ENCODE results near the gene GAS7. TPM values are rescaled to one million over a fixed set of nuclear protein-coding genes. Genes with fewer than 3 reads are reported as not detected.

The GAS7 gene
- polyA plus RNA-seq, 3 donors from 2014 or later = 8.1 to 31.2 (median 13.7) TPM

GRCh38 chr17:10135539-10136257 lies 62.7 kb downstream of the GAS7 start:
- DNase-seq = no peak
- H3K9me3 Mint-ChIP-seq = no peaks in the 10 kb centered on the region
- H3K4me1 Mint-ChIP-seq = peaks cover 23 to 56% of the 10 kb centered on the region in 2 donors
- H3K36me3 Mint-ChIP-seq = no peaks in the 10 kb centered on the region
- peaks cover 0 to 2% (median 1%) of the 10 kb centered on the region in 3 donors for H3K27me3 Mint-ChIP-seq (ENCODE audit: low read depth in 3 of 3)
- peak overlapping the region in 3 of 5 donors; percentile 47 to 66 (median 48) for H3K4me3 Mint-ChIP-seq
- H3K27ac Mint-ChIP-seq = peak overlapping the region; percentile 1 to 74 (median 5)

- Mint-ChIP-seq H3K36me3 (no peaks in the 10 kb centered on the region), H3K27ac (peak overlapping the region in 1 of 6 donors; percentile 65), H3K27me3 (ENCODE audit: low read depth in 3 of 3) (peaks cover 1 to 12% (median 2%) of the 10 kb centered on the region in 3 donors), H3K4me3 (peak overlapping the region in 4 of 5 donors; percentile 1 to 38 (median 20)), H3K4me1 (peaks cover 58 to 71% of the 10 kb centered on the region in 2 donors), H3K9me3 (peaks cover 0 to 1% (median 0%) of the 10 kb centered on the region in 6 donors)
- no peak for DNase-seq
These were observed 67.7 kb downstream of the GAS7 start for GRCh38 chr17:10130677-10131076.

DNA sequence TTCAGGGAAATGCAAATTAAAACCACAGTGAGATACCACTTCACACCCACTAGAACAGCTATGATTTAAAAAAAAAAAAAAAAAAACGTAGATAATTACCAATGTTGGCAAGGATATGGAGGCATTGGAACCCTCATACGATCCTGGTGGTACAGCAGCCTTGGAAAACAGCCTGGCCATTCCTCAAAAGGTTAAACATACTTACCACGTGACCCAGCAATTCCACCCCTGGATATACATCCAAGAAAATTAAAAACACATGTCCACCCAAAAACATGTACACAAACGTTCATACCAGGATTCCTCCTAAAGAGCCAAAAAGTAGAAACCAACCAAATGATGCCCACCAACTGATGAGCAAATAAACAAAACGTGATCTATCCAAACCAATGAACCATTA lies 68.1 kb downstream of the GAS7 start:
- H3K4me1 Mint-ChIP-seq = peaks cover 54 to 67% of the 10 kb centered on the region in 2 donors
- peak overlapping the region; percentile 1 to 58 (median 20) for H3K4me3 Mint-ChIP-seq
- no peak for DNase-seq
- no peaks in the 10 kb centered on the region for H3K36me3 Mint-ChIP-seq
- H3K27ac Mint-ChIP-seq = peak overlapping the region in 2 of 6 donors; percentile 16 to 65
- peaks cover 0 to 1% (median 0%) of the 10 kb centered on the region in 6 donors for H3K9me3 Mint-ChIP-seq
- peaks cover 1 to 12% (median 2%) of the 10 kb centered on the region in 3 donors for H3K27me3 Mint-ChIP-seq (ENCODE audit: low read depth in 3 of 3)

- peaks cover 1 to 12% (median 2%) of the 10 kb centered on the region in 3 donors for H3K27me3 Mint-ChIP-seq (ENCODE audit: low read depth in 3 of 3)
- peak overlapping the region in 3 of 6 donors; percentile 45 to 58 (median 48) for H3K27ac Mint-ChIP-seq
- H3K4me3 Mint-ChIP-seq = peak overlapping the region in 1 of 5 donors; percentile 29
These were observed 70.5 kb downstream of the GAS7 start for GRCh38 chr17:10127819-10128425.

GRCh38 chr17:10126616-10127501 lies 71.5 kb downstream of the GAS7 start:
- no peaks in the 10 kb centered on the region for H3K36me3 Mint-ChIP-seq
- H3K4me3 Mint-ChIP-seq = peak overlapping the region in 2 of 5 donors; percentile 3 to 29
- DNase-seq = no peak
- H3K9me3 Mint-ChIP-seq = peaks cover 0 to 1% (median 0%) of the 10 kb centered on the region in 6 donors
- peaks cover 66 to 70% of the 10 kb centered on the region in 2 donors for H3K4me1 Mint-ChIP-seq
- peaks cover 0 to 12% (median 1%) of the 10 kb centered on the region in 3 donors for H3K27me3 Mint-ChIP-seq (ENCODE audit: low read depth in 3 of 3)
- peak overlapping the region; percentile 2 to 84 (median 74) for H3K27ac Mint-ChIP-seq

More at GRCh38 chr17:10127819-10128425, 70.5 kb downstream of the GAS7 start:
- H3K4me1 Mint-ChIP-seq = peaks cover 59 to 66% of the 10 kb centered on the region in 2 donors
- no peaks in the 10 kb centered on the region for H3K36me3 Mint-ChIP-seq
- DNase-seq = no peak
- peaks cover 0 to 1% (median 0%) of the 10 kb centered on the region in 6 donors for H3K9me3 Mint-ChIP-seq

DNA sequence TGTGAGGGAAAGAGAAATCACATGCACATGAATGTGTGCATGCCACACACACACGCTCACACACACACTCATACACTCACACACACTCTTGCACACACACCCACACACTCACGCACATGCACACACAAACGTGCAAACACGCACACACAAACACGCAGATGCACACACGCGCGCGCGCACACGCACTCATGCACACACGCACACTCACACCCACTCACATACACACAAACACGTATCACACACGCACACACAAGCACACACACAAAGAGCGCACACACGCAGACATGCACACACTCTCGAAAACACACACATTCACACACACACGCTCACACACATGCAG lies 72.2 kb downstream of the GAS7 start:
- Mint-ChIP-seq H3K27ac (peak overlapping the region; percentile 2 to 84 (median 66)), H3K4me3 (peak overlapping the region in 2 of 5 donors; percentile 3 to 26), H3K36me3 (no peaks in the 10 kb centered on the region)

DNA sequence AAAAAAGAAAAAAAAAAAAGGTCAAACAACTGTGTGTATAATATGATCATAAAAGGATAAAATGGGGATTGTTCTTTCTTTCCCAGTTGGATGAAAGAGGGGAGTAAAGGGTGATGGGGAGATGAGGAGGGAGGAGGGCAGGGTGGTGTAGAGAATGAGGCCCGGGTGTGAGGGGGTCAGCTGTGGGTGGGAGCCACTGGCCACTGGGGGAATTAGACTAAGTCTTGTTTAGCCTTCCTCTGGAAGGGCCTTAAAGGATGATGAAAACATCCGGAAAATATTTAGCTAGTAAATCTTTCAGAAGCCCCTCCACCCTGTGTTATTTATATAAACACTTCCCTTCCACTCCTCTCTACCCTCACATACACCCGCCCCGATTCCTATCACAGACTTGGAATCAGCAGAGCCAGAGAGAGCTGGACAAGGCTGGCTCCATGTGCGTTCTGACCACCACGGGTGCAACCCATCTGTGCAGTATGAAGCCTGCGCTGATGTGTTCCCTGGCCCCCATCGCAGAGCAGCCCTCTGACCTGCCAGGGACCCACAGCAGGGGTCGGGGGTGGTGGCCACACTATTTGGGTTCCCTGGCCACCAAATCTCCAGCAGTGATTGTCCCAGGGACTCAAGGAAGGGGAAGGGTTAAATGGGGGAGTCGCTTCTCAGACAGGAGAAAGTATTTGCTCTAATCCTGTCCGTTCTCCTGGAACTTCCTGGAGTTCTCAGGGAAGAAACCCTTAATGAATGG lies 72.7 kb downstream of the GAS7 start:
- H3K27ac Mint-ChIP-seq = peak overlapping the region in 4 of 6 donors; percentile 21 to 81 (median 66)
- H3K4me3 Mint-ChIP-seq = no peak overlapping the region
- peaks cover 0 to 14% (median 3%) of the 10 kb centered on the region in 3 donors for H3K27me3 Mint-ChIP-seq (ENCODE audit: low read depth in 3 of 3)
- no peak for DNase-seq
- peaks cover 0 to 1% (median 0%) of the 10 kb centered on the region in 6 donors for H3K9me3 Mint-ChIP-seq
- H3K36me3 Mint-ChIP-seq = no peaks in the 10 kb centered on the region
- H3K4me1 Mint-ChIP-seq = peaks cover 72 to 74% of the 10 kb centered on the region in 2 donors

More for the DNA sequence above, 72.2 kb downstream of the GAS7 start:
- DNase-seq = no peak
- Mint-ChIP-seq H3K9me3 (peaks cover 0 to 1% (median 0%) of the 10 kb centered on the region in 6 donors), H3K27me3 (ENCODE audit: low read depth in 3 of 3) (peaks cover 0 to 14% (median 1%) of the 10 kb centered on the region in 3 donors), H3K4me1 (peaks cover 72 to 74% of the 10 kb centered on the region in 2 donors)

GRCh38 chr17:10123093-10123492 lies 75.3 kb downstream of the GAS7 start:
- Mint-ChIP-seq H3K4me1 (peaks cover 73 to 74% of the 10 kb centered on the region in 2 donors), H3K27ac (peak overlapping the region in 5 of 6 donors; percentile 51 to 99 (median 58))

DNA sequence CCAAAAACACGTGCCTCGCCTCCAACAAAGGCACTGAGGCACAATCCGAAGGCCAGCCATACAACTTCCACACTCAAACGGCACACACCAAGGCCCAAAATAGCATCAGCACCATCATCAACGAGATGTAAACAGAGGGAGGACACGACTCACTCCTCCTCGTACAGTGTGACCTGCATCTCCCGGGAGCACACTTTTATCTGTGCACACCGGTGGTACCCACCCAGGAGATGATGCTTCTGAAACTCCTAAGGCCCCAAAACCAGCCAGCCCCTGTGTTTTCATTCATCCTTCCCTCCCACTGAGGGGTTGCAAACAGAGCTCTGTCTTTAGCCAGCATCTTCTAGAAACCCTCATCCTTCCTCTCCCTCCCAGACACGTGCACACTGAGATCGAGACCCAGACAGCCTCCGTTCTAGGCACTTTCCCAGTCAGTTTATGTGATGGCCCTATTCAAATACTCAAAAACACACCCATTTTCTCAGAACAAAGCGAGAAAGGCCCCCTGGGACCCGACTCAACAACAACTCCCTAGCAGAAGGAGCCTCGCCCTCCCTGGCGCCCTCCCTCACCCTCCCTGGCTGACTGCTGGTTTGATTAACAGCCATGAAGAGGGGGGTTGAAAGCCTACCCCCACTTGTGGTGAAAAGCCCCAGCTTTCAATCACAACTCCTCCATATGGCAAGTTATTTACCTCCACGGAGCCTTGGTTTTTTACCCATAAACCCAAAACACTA lies 76.3 kb downstream of the GAS7 start:
- Mint-ChIP-seq H3K27me3 (ENCODE audit: low read depth in 3 of 3) (peaks cover 3 to 20% (median 10%) of the 10 kb centered on the region in 3 donors), H3K4me1 (peaks cover 74 to 76% of the 10 kb centered on the region in 2 donors)
- peak in 2 of 3 donors; percentile 26 to 37 for DNase-seq

More at GRCh38 chr17:10123093-10123492, 75.3 kb downstream of the GAS7 start:
- no peak for DNase-seq
- Mint-ChIP-seq H3K4me3 (peak overlapping the region in 2 of 5 donors; percentile 25 to 41), H3K27me3 (ENCODE audit: low read depth in 3 of 3) (peaks cover 3 to 16% (median 10%) of the 10 kb centered on the region in 3 donors), H3K9me3 (peaks cover 0 to 1% (median 0%) of the 10 kb centered on the region in 6 donors), H3K36me3 (no peaks in the 10 kb centered on the region)

DNA sequence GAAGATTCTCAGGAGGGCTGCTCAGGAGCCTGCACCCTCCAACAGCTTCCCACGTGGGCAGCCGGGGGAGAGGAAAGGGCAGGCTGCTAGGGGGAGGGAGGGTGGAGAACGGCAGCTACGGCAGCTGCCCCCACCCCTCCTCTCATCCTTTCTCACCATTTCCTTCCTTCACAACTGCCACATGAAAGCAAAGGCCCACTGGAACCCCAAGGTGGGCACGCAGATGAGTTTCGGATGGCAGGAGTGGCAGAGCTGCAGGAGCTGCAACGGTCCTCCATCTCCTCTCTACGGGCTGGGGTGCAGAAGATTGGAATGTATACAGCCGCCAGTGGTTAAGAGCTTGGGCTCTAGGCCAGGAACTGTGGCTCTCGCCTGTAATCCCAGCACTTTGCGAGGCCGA lies 77.7 kb downstream of the GAS7 start:
- H3K4me3 Mint-ChIP-seq = peak overlapping the region; percentile 72 to 95 (median 86)
- no peaks in the 10 kb centered on the region for H3K9me3 Mint-ChIP-seq
- no peaks in the 10 kb centered on the region for H3K36me3 Mint-ChIP-seq
- H3K27ac Mint-ChIP-seq = peak overlapping the region; percentile 98 to 100 (median 99)
- DNase-seq = peak; percentile 40 to 47 (median 46)
- peaks cover 3 to 17% (median 11%) of the 10 kb centered on the region in 3 donors for H3K27me3 Mint-ChIP-seq (ENCODE audit: low read depth in 3 of 3)
- H3K4me1 Mint-ChIP-seq = peaks cover 75 to 78% of the 10 kb centered on the region in 2 donors

More for the DNA sequence above, 76.3 kb downstream of the GAS7 start:
- Mint-ChIP-seq H3K27ac (peak overlapping the region; percentile 91 to 99 (median 92)), H3K36me3 (no peaks in the 10 kb centered on the region), H3K9me3 (peaks cover 0 to 1% (median 0%) of the 10 kb centered on the region in 6 donors), H3K4me3 (peak overlapping the region; percentile 62 to 85 (median 76))

DNA sequence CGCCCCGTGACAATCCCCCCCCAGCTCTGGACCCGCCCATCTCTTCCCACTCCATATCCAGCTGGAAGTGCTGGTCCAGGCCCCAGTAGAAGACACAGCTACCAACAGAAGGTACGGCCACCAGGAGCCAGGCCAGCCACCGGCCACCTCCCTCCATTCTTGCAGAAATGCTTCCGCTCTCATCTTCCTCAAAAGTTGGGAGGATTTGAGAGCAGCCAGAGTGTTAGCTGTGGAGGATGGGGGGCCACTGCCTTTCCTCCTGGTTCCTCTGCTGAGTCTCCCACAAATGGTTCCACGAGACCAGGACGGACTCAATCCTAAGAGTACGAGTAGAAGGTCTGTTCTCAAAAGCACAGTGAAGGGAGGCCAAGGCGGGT lies 78.3 kb downstream of the GAS7 start:
- DNase-seq = peak in 1 of 3 donors; percentile 44
- Mint-ChIP-seq H3K27ac (peak overlapping the region; percentile 98 to 100 (median 99)), H3K4me1 (peaks cover 81 to 85% of the 10 kb centered on the region in 2 donors), H3K36me3 (no peaks in the 10 kb centered on the region), H3K27me3 (ENCODE audit: low read depth in 3 of 3) (peaks cover 6 to 22% (median 12%) of the 10 kb centered on the region in 3 donors), H3K4me3 (peak overlapping the region; percentile 72 to 95 (median 86)), H3K9me3 (no peaks in the 10 kb centered on the region)

Measured in immature natural killer cell (primary cell).